ENCODE data around the gene KNSTRN.

Gene KNSTRN

DNA sequence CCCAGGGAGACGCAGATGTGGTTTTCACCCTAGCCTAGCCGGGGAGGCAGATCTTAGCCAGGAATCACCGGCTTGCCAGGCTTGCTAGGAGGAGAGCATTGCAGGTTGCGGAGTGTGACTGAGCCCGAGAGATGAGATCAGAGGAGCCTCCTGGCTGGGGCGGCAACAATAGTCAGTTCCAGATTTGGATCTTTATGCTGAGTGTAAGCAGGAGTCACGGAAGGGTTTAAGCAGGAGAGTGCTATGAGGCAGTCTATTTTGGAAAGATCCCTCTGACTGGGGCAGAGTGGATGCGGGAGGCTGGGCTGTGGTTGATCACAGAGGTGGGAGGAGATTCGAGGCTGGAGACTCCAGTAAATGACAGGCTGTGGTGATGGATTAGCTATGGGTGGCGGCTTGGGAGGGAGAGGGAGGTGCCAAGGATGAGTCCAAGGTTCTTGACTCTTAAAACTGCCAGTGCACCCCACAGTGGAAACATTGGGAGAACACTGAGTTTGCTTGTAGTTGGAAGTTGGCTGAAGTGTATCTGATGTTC lies 47.8 kb downstream of the KNSTRN start:
- Histone ChIP-seq H3K9me3 (ENCODE audit: control insufficient read depth, low read length) (no peaks in the 10 kb centered on the region), H3K36me3 (ENCODE audit: control insufficient read depth, insufficient read depth, low read length) (no peaks in the 10 kb centered on the region), H3K4me1 (ENCODE audit: control insufficient read depth, insufficient read depth, low read length) (peaks cover 8% of the 10 kb centered on the region), H3K27me3 (ENCODE audit: control insufficient read depth, insufficient read depth, low read length, poor library complexity, severe bottlenecking) (peaks cover 27% of the 10 kb centered on the region), H3K27ac (ENCODE audit: insufficient read depth, low read depth, low read length, poor library complexity, severe bottlenecking) (no peak overlapping the region), H3K4me3 (ENCODE audit: insufficient read depth, low read depth, low read length) (no peak overlapping the region)
- WGBS, 2 experiments, result 57 to 60% methylated on average over 10 of the region's 10 CpGs

DNA sequence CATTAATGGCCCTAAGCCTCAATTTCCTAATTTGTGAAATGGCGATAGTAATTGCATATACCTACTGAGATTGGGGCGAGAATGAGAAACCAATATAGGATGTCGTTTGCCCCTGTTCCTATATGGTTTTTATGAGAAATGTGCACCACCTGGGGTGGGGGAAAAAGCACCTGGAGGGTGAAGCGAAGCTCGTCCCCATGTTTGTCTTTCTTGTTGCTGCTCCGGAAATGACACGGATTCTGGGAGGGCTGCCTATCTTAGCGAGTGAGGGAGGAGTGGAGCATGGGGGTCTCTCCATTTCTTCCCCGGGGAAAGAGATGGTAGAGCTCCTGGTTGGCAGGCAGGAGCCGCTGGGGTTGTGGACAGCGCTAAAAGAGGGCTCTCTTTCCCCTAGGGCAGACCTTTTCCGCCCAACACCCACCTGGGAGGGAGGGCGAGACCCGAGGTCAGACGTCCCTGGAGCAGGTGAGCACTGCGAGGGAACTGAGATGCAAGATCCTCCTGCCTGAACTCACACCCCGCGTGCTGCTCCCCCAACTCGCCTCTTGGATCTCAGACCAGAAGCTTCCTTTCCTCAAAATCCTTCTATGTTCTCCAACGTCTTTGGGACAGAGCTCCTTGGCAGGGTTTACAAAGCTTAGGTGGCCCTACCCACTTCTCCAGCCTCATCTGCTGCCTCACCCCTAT lies 52.6 kb downstream of the KNSTRN start:
- H3K4me1 ChIP-seq (ENCODE audit: control insufficient read depth, insufficient read depth, low read length), result peaks cover 39% of the 10 kb centered on the region
- peak overlapping the region; percentile 49 for H3K4me3 ChIP-seq (ENCODE audit: insufficient read depth, low read depth, low read length)
- H3K9me3 ChIP-seq (ENCODE audit: control insufficient read depth, low read length), result no peaks in the 10 kb centered on the region
- no peaks in the 10 kb centered on the region for H3K36me3 ChIP-seq (ENCODE audit: control insufficient read depth, insufficient read depth, low read length)
- 47 to 50% methylated on average over 20 of the region's 20 CpGs for WGBS, 2 experiments
- H3K27ac ChIP-seq (ENCODE audit: insufficient read depth, low read depth, low read length, poor library complexity, severe bottlenecking), result no peak overlapping the region
- H3K27me3 ChIP-seq (ENCODE audit: control insufficient read depth, insufficient read depth, low read length, poor library complexity, severe bottlenecking), result peaks cover 76% of the 10 kb centered on the region

DNA sequence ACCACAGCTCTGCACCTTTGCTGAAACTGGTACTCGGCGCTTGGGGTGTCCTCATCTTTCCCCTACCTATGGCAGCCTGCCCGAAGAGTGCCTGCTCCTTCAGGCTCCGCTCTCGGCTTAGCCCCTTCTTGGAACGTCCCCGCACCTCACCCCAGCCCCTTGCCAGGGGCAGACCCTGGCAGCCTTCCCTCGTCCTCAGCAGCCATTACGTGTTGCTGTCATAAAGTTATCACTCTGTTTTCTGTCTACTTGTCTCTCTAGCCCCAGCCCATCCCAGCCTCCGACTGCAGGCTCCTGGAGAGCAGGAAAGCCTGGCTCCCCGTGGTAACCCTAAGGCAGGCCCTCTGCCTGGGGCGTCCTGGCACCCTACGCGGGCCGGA lies 53.2 kb downstream of the KNSTRN start:
- Histone ChIP-seq H3K27ac (ENCODE audit: insufficient read depth, low read depth, low read length, poor library complexity, severe bottlenecking) (no peak overlapping the region), H3K9me3 (ENCODE audit: control insufficient read depth, low read length) (no peaks in the 10 kb centered on the region), H3K4me1 (ENCODE audit: control insufficient read depth, insufficient read depth, low read length) (peaks cover 33% of the 10 kb centered on the region), H3K4me3 (ENCODE audit: insufficient read depth, low read depth, low read length) (peak overlapping the region; percentile 49), H3K36me3 (ENCODE audit: control insufficient read depth, insufficient read depth, low read length) (no peaks in the 10 kb centered on the region), H3K27me3 (ENCODE audit: control insufficient read depth, insufficient read depth, low read length, poor library complexity, severe bottlenecking) (peaks cover 77% of the 10 kb centered on the region)
- 14 to 17% methylated on average over 15 of the region's 15 CpGs for WGBS, 2 experiments

DNA sequence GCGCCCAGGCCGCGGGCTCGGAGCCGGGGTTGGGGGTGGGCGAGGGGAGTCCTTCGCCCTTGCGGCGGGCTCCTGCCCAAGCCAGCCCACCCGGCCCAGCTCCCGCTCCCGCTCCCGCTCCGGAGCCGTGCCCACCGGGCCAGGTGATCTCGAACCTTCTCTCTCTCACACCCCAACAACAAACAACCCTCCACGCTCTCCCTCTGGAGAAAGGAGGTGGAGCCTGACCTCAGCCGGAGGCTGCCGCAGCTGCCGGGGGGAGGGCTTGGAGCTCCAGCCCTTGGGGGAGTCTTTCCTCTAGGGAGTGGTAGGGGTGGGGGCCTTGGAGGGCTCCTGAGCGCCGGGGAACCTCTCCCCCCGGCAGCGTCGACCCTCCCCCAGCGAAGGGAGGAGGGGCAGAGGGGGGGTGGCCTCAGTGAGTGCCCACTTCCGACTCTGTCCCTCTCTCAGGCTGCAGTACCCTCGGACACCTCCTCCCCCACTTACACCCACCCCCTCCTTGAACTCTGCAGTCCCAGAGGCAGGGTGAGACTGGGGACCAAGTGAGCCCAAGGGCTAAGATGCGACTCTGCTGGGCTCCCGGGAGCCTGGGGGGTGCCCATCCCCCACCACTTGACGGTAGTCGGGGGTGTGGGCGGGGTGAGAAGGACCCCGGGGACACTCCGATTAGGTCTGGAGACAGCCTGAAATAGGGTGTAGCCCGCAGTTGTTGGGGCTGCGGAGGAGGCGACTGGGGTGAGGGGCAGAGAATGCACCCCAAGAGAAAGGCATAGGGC lies 53.8 kb downstream of the KNSTRN start:
- 1% methylated on average over 39 of the region's 39 CpGs for WGBS, 2 experiments
- peaks cover 77% of the 10 kb centered on the region for H3K27me3 ChIP-seq (ENCODE audit: control insufficient read depth, insufficient read depth, low read length, poor library complexity, severe bottlenecking)

DNA sequence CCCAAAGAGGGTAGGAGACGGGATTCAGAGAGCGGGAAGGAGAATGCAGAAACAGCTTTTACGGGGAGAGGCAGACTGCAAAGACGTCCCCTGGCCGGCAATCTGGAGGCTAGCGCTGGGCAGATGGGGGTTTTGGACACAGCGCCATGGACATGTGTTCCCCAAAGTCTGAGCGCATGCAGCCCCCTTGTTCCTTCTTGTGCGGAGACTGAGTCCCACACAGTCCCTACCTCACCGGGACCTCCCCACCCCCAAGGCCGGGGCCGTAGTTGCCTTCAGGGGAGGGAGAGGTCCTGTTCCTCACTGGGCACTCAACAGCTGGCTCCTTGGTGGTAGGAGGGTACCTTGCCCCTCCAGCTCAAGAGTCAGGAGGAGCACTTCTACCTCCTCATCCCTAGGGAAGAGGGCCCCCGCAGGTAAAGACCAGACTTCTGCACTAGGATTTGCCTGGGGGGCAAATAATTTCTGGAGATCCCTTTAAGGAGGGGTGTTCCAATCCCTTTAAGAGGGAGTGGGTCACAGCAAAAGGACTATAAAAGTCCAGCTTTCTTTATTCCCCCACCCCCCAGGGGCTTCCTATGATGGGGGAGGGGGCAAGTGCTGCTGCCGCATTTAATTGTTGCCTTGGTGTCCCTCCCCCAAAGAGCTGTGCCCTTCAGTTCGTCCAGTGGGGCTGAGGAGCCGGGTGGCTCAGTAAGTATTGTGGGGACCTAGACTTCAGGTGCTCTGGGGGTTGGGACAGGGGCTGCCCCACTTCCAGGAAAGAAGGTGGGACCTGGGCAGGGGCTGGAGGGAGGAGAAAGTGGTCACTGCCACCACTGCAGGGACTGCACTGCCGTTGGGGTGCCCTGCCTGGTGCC lies 54.6 kb downstream of the KNSTRN start:
- peak overlapping the region; percentile 49 for H3K4me3 ChIP-seq (ENCODE audit: insufficient read depth, low read depth, low read length)
- WGBS, 2 experiments, result 2% methylated on average over 15 to 17 of the region's 17 CpGs
- H3K4me1 ChIP-seq (ENCODE audit: control insufficient read depth, insufficient read depth, low read length), result peaks cover 33% of the 10 kb centered on the region
- H3K36me3 ChIP-seq (ENCODE audit: control insufficient read depth, insufficient read depth, low read length), result no peaks in the 10 kb centered on the region
- no peak overlapping the region for H3K27ac ChIP-seq (ENCODE audit: insufficient read depth, low read depth, low read length, poor library complexity, severe bottlenecking)
- H3K27me3 ChIP-seq (ENCODE audit: control insufficient read depth, insufficient read depth, low read length, poor library complexity, severe bottlenecking), result peaks cover 81% of the 10 kb centered on the region
- no peaks in the 10 kb centered on the region for H3K9me3 ChIP-seq (ENCODE audit: control insufficient read depth, low read length)

More for the DNA sequence above, 53.8 kb downstream of the KNSTRN start:
- H3K36me3 ChIP-seq (ENCODE audit: control insufficient read depth, insufficient read depth, low read length), result no peaks in the 10 kb centered on the region
- no peak overlapping the region for H3K27ac ChIP-seq (ENCODE audit: insufficient read depth, low read depth, low read length, poor library complexity, severe bottlenecking)
- peak overlapping the region; percentile 49 for H3K4me3 ChIP-seq (ENCODE audit: insufficient read depth, low read depth, low read length)
- peaks cover 33% of the 10 kb centered on the region for H3K4me1 ChIP-seq (ENCODE audit: control insufficient read depth, insufficient read depth, low read length)
- H3K9me3 ChIP-seq (ENCODE audit: control insufficient read depth, low read length), result no peaks in the 10 kb centered on the region

DNA sequence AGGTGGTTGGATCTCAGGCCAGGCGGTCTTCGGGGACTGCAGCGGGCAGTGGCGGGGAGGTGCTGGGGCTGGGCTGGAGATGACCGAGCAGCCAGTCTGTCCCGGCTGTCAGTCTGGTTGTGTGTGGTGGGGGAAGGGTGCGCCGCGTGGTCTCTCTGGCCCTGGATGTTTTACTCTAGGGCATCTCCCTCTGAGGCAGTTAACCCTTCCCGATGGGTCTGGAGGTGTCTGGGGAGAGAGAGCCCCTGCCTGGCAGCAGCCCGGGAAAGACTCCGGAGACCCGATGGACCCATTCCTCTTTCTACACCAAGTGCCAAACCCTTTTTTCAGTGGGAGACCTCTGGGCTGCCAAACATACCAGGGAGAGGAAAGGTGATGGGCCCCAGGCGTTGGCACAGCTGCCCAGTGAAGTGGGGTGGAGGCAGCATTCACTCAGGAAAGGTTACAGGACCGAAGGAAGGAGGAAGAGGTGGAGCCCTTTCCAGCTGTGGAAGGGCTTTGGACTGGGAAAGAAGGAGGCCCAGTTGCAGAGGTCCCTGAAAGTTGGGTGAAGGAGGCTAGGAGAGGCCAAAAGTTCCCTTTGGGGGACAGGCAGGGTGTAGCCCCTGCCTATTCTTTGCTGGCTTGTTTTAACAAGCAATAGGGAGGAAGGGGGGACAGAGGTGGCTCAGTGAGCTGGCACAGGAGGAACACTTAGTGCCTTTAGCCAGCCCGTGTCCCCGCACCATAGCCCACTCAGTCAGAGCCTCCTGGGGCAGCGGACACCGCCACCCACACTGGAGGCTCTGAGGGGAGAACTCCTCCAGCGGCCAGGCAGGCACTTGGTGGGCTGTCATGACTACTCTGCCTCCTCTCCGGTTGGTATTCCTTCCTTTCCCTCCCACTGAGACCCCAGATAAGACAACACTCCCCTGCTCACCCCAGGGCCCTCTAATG lies 55.5 kb downstream of the KNSTRN start:
- 21 to 27% methylated on average over 21 of the region's 21 CpGs for WGBS, 2 experiments
- H3K27ac ChIP-seq (ENCODE audit: insufficient read depth, low read depth, low read length, poor library complexity, severe bottlenecking), result no peak overlapping the region
- H3K9me3 ChIP-seq (ENCODE audit: control insufficient read depth, low read length), result no peaks in the 10 kb centered on the region
- H3K27me3 ChIP-seq (ENCODE audit: control insufficient read depth, insufficient read depth, low read length, poor library complexity, severe bottlenecking), result peaks cover 77% of the 10 kb centered on the region
- H3K36me3 ChIP-seq (ENCODE audit: control insufficient read depth, insufficient read depth, low read length), result no peaks in the 10 kb centered on the region
- peak overlapping the region; percentile 49 for H3K4me3 ChIP-seq (ENCODE audit: insufficient read depth, low read depth, low read length)
- peaks cover 33% of the 10 kb centered on the region for H3K4me1 ChIP-seq (ENCODE audit: control insufficient read depth, insufficient read depth, low read length)

DNA sequence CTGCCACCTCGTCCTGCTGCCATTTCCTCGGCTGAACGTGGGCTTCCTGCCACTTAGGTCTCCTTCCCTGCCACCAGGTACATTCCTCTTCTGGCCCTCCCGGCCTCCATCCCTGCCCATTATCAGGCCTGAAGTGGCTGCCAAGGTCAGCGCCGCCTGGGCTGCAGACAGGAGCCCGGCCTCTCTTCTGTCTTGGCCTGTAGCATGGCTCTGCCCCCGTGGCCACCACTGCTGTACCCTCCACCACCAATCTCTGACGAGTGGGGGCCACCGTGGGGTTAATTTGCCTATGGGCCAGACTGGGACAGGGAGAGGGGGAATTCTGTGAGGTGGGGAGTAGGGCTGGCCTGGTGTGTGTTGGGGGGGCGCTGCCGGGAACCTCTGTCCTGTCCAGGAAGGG lies 56.2 kb downstream of the KNSTRN start:
- Histone ChIP-seq H3K27me3 (ENCODE audit: control insufficient read depth, insufficient read depth, low read length, poor library complexity, severe bottlenecking) (peaks cover 70% of the 10 kb centered on the region), H3K36me3 (ENCODE audit: control insufficient read depth, insufficient read depth, low read length) (no peaks in the 10 kb centered on the region), H3K4me1 (ENCODE audit: control insufficient read depth, insufficient read depth, low read length) (peaks cover 33% of the 10 kb centered on the region), H3K4me3 (ENCODE audit: insufficient read depth, low read depth, low read length) (peak overlapping the region; percentile 42), H3K9me3 (ENCODE audit: control insufficient read depth, low read length) (no peaks in the 10 kb centered on the region), H3K27ac (ENCODE audit: insufficient read depth, low read depth, low read length, poor library complexity, severe bottlenecking) (no peak overlapping the region)
- 40% methylated on average over 12 of the region's 12 CpGs for WGBS, 2 experiments

DNA sequence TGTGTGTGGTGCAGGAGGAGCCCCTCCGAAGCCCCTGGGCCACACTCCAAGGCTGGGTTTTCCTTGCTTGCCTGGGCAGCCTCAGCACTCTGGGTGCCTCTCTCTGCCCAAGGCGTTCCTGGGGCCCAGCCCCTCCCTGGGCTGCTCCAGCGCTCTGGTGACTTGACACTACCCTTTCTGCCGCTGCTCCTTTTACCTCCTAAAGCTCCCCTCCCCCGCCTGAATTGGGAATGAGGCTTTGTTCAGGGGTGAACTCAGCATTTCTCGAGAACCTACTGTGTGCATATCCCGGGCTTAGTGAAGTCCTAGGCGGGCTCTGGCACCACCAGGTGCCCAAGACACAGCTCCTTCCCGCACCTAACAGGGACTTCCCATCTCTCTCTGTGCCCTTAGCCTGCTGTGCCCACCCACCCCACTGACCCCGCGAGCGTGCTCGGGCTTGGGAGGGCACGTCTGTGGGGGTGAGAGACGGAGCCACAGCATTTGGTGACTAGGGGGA lies 57.0 kb downstream of the KNSTRN start:
- Histone ChIP-seq H3K4me1 (ENCODE audit: control insufficient read depth, insufficient read depth, low read length) (peaks cover 41% of the 10 kb centered on the region), H3K36me3 (ENCODE audit: control insufficient read depth, insufficient read depth, low read length) (no peaks in the 10 kb centered on the region), H3K4me3 (ENCODE audit: insufficient read depth, low read depth, low read length) (peak overlapping the region; percentile 42), H3K27me3 (ENCODE audit: control insufficient read depth, insufficient read depth, low read length, poor library complexity, severe bottlenecking) (peaks cover 62% of the 10 kb centered on the region), H3K27ac (ENCODE audit: insufficient read depth, low read depth, low read length, poor library complexity, severe bottlenecking) (no peak overlapping the region), H3K9me3 (ENCODE audit: control insufficient read depth, low read length) (no peaks in the 10 kb centered on the region)
- 0% methylated on average over 15 of the region's 15 CpGs for WGBS, 2 experiments
